GM04504 (cell line): ENCODE results near the gene COL4A5.
A peak's percentile ranks its signal among the peaks of the same experiment; 100 is the strongest.

Experiments used
- DNase-seq: peaks from one replicate; pipeline ENCODE4 v3.0.0-alpha.2; 2012; ENCODE audit warnings: low read depth

COL4A5 gene

GRCh38 chrX:108642273-108642628 lies 202.6 kb downstream of the COL4A5 start:
- no peak for DNase-seq

- no peak for DNase-seq
Observed at GRCh38 chrX:108664701-108665100, 225.1 kb downstream of the COL4A5 start.

- DNase-seq: no peak
Observed at GRCh38 chrX:108666101-108666500, 226.5 kb downstream of the COL4A5 start.

GRCh38 chrX:108671526-108671925 lies 231.9 kb downstream of the COL4A5 start:
- no peak for DNase-seq

GRCh38 chrX:108696690-108697089 lies 257.1 kb downstream of the COL4A5 start:
- DNase-seq: no peak

- peak; percentile 8 for DNase-seq
Observed at GRCh38 chrX:108699368-108699767, 259.7 kb downstream of the COL4A5 start.

- no peak for DNase-seq
Observed at GRCh38 chrX:108701633-108702032, 262.0 kb downstream of the COL4A5 start.

- DNase-seq: no peak
Observed at GRCh38 chrX:108702530-108702929, 262.9 kb downstream of the COL4A5 start.

GRCh38 chrX:108704839-108705238 lies 265.2 kb downstream of the COL4A5 start:
- no peak for DNase-seq

GRCh38 chrX:108712886-108713285 lies 273.2 kb downstream of the COL4A5 start:
- no peak for DNase-seq

GRCh38 chrX:108722561-108722960 lies 282.9 kb downstream of the COL4A5 start:
- DNase-seq: no peak

GRCh38 chrX:108726748-108727147 lies 287.1 kb downstream of the COL4A5 start:
- DNase-seq: no peak

- no peak for DNase-seq
Observed at GRCh38 chrX:108731153-108731552, 291.5 kb downstream of the COL4A5 start.

GRCh38 chrX:108732630-108733321 lies 293.1 kb downstream of the COL4A5 start:
- DNase-seq: no peak

GRCh38 chrX:108734426-108734825 lies 294.8 kb downstream of the COL4A5 start:
- no peak for DNase-seq

GRCh38 chrX:108735091-108735678 lies 295.5 kb downstream of the COL4A5 start:
- DNase-seq: no peak

- DNase-seq: no peak
Observed at GRCh38 chrX:108735679-108736508, 296.3 kb downstream of the COL4A5 start.

GRCh38 chrX:108736509-108737479 lies 297.2 kb downstream of the COL4A5 start, which contains the start of gene IRS4:
Gene IRS4, minus strand, starts transcription at chrX:108736563.
- DNase-seq: no peak

GRCh38 chrX:108737754-108738153 lies 298.1 kb downstream of the COL4A5 start:
- no peak for DNase-seq

- DNase-seq: no peak
Observed at GRCh38 chrX:108740299-108740774, 300.7 kb downstream of the COL4A5 start.
